SJCRH30 (cell line): Measurements from ENCODE around the gene FEN1. TPM values are rescaled to one million over a fixed set of nuclear protein-coding genes. Genes with fewer than 3 reads are reported as not detected.

ENCODE experiments used
- DNase-seq, 2 experiments: peaks; one replicate each; pipeline ENCODE4 v3.0.0-alpha.2; 2015 to 2020
- H3K27ac ChIP-seq: fragments of 250-450 bp; sonication (Bioruptor Pico); 2 replicates; pipeline ENCODE4 v1.5.1; 2020; ENCODE audit warnings: mild to moderate bottlenecking, moderate library complexity
- H3K27me3 ChIP-seq: fragments of 250-450 bp; sonication (Bioruptor Pico); 2 replicates; pipeline ENCODE4 v1.5.1; 2020; ENCODE audit warnings: mild to moderate bottlenecking, moderate library complexity
- H3K36me3 ChIP-seq: fragments of 250-450 bp; sonication (Bioruptor Pico); 2 replicates; pipeline ENCODE4 v1.5.1; 2020; ENCODE audit warnings: mild to moderate bottlenecking, moderate library complexity
- H3K4me1 ChIP-seq: fragments of 250-450 bp; sonication (Bioruptor Pico); 2 replicates; pipeline ENCODE4 v1.5.1; 2020; ENCODE audit warnings: mild to moderate bottlenecking, moderate library complexity
- H3K4me3 ChIP-seq: fragments of 250-450 bp; sonication (Bioruptor Pico); 2 replicates; pipeline ENCODE4 v1.5.1; 2020; ENCODE audit warnings: mild to moderate bottlenecking, moderate library complexity
- H3K9me3 ChIP-seq: fragments of 250-450 bp; sonication (Bioruptor Pico); replicated peaks from 2 replicates; pipeline ENCODE4 v1.5.1; 2020; ENCODE audit warnings: mild to moderate bottlenecking, moderate library complexity
- total RNA-seq: library from RNA; depleted of rRNA; stranded (reverse); fragments of >200 nt; shearing (Covaris generic); gene quantifications from 2 replicates; pipeline ENCODE4 v1.2.3, GENCODE V29; 2014

FEN1 gene
- total RNA-seq, 1 experiment from 2014 or later, result 87.3 TPM

GRCh38 chr11:61752925-61753521 is 39.7 kb upstream of the FEN1 start:
- Histone ChIP-seq H3K27me3 (no peaks in the 10 kb centered on the region; the same call in 1 of the 2 replicates), H3K4me3 (no peak overlapping the region), H3K4me1 (peaks cover 13% of the 10 kb centered on the region; the same call in 1 of the 2 replicates), H3K9me3 (no peaks in the 10 kb centered on the region), H3K36me3 (no peaks in the 10 kb centered on the region), H3K27ac (no peak overlapping the region)
- no peak for DNase-seq

GRCh38 chr11:61753672-61754071 is 39.0 kb upstream of the FEN1 start:
- no peaks in the 10 kb centered on the region for H3K36me3 ChIP-seq
- no peak for DNase-seq
- no peaks in the 10 kb centered on the region; the same call in 1 of the 2 replicates for H3K27me3 ChIP-seq
- peaks cover 13% of the 10 kb centered on the region; the same call in 1 of the 2 replicates for H3K4me1 ChIP-seq
- H3K4me3 ChIP-seq, result no peak overlapping the region
- no peaks in the 10 kb centered on the region for H3K9me3 ChIP-seq
- H3K27ac ChIP-seq, result no peak overlapping the region

- Histone ChIP-seq H3K4me3 (no peak overlapping the region), H3K9me3 (no peaks in the 10 kb centered on the region), H3K36me3 (no peaks in the 10 kb centered on the region), H3K4me1 (peaks cover 6% of the 10 kb centered on the region; the same call in 1 of the 2 replicates), H3K27me3 (no peaks in the 10 kb centered on the region; the same call in 1 of the 2 replicates), H3K27ac (no peak overlapping the region)
- no peak for DNase-seq
These were observed 37.9 kb upstream of the FEN1 start for GRCh38 chr11:61754534-61755482.

- DNase-seq, result no peak
These were observed 36.6 kb upstream of the FEN1 start for GRCh38 chr11:61756147-61756451.

GRCh38 chr11:61756452-61757212 is 36.1 kb upstream of the FEN1 start:
- H3K27me3 ChIP-seq, result no peaks in the 10 kb centered on the region; the same call in 1 of the 2 replicates
- no peaks in the 10 kb centered on the region for H3K36me3 ChIP-seq
- no peak for DNase-seq
- no peak overlapping the region for H3K27ac ChIP-seq
- H3K9me3 ChIP-seq, result no peaks in the 10 kb centered on the region
- H3K4me3 ChIP-seq, result no peak overlapping the region
- H3K4me1 ChIP-seq, result no peaks in the 10 kb centered on the region; the same call in 1 of the 2 replicates

More at GRCh38 chr11:61756147-61756451, 36.6 kb upstream of the FEN1 start:
- H3K27ac ChIP-seq, result no peak overlapping the region
- no peaks in the 10 kb centered on the region; the same call in 1 of the 2 replicates for H3K4me1 ChIP-seq
- no peaks in the 10 kb centered on the region for H3K9me3 ChIP-seq
- no peak overlapping the region for H3K4me3 ChIP-seq
- no peaks in the 10 kb centered on the region for H3K36me3 ChIP-seq
- no peaks in the 10 kb centered on the region; the same call in 1 of the 2 replicates for H3K27me3 ChIP-seq

GRCh38 chr11:61757213-61757862 is 35.4 kb upstream of the FEN1 start:
- H3K36me3 ChIP-seq, result no peaks in the 10 kb centered on the region
- H3K9me3 ChIP-seq, result no peaks in the 10 kb centered on the region
- no peaks in the 10 kb centered on the region; the same call in 1 of the 2 replicates for H3K4me1 ChIP-seq
- no peak overlapping the region for H3K4me3 ChIP-seq
- H3K27me3 ChIP-seq, result peaks cover 4% of the 10 kb centered on the region
- no peak for DNase-seq
- H3K27ac ChIP-seq, result no peak overlapping the region

- Histone ChIP-seq H3K4me3 (no peak overlapping the region), H3K9me3 (no peaks in the 10 kb centered on the region), H3K36me3 (no peaks in the 10 kb centered on the region), H3K4me1 (peaks cover under 1% of the 10 kb centered on the region; the same call in 1 of the 2 replicates), H3K27ac (no peak overlapping the region), H3K27me3 (peaks cover 13% of the 10 kb centered on the region)
- no peak for DNase-seq
These were observed 31.8 kb upstream of the FEN1 start for GRCh38 chr11:61760946-61761345.

GRCh38 chr11:61761440-61762222 is 31.1 kb upstream of the FEN1 start:
- Histone ChIP-seq H3K4me1 (peaks cover 7% of the 10 kb centered on the region; the same call in 1 of the 2 replicates), H3K4me3 (no peak overlapping the region), H3K27me3 (peaks cover 13% of the 10 kb centered on the region), H3K9me3 (no peaks in the 10 kb centered on the region), H3K36me3 (no peaks in the 10 kb centered on the region), H3K27ac (no peak overlapping the region)
- DNase-seq, result no peak

- H3K4me1 ChIP-seq, result peaks cover 11% of the 10 kb centered on the region; the same call in 1 of the 2 replicates
These were observed 30.5 kb upstream of the FEN1 start for GRCh38 chr11:61762223-61762615.

GRCh38 chr11:61762798-61763197 is 29.9 kb upstream of the FEN1 start:
- Histone ChIP-seq H3K36me3 (no peaks in the 10 kb centered on the region), H3K4me1 (peaks cover 11% of the 10 kb centered on the region; the same call in 1 of the 2 replicates), H3K27me3 (peaks cover 13% of the 10 kb centered on the region; the same call in 1 of the 2 replicates), H3K9me3 (no peaks in the 10 kb centered on the region), H3K4me3 (no peak overlapping the region), H3K27ac (no peak overlapping the region)
- no peak for DNase-seq

More at GRCh38 chr11:61762223-61762615, 30.5 kb upstream of the FEN1 start:
- Histone ChIP-seq H3K4me3 (no peak overlapping the region), H3K9me3 (no peaks in the 10 kb centered on the region), H3K36me3 (no peaks in the 10 kb centered on the region), H3K27me3 (peaks cover 13% of the 10 kb centered on the region), H3K27ac (no peak overlapping the region)
- DNase-seq, result no peak

GRCh38 chr11:61763930-61764605 is 28.6 kb upstream of the FEN1 start:
- Histone ChIP-seq H3K4me3 (no peak overlapping the region), H3K4me1 (peaks cover 12% of the 10 kb centered on the region; the same call in 1 of the 2 replicates), H3K27ac (no peak overlapping the region), H3K27me3 (peaks cover 13% of the 10 kb centered on the region; the same call in 1 of the 2 replicates), H3K9me3 (no peaks in the 10 kb centered on the region), H3K36me3 (no peaks in the 10 kb centered on the region)
- DNase-seq, result no peak

GRCh38 chr11:61764606-61765260 is 28.0 kb upstream of the FEN1 start:
- Histone ChIP-seq H3K4me1 (peaks cover 18% of the 10 kb centered on the region; the same call in 1 of the 2 replicates), H3K36me3 (no peaks in the 10 kb centered on the region), H3K9me3 (no peaks in the 10 kb centered on the region), H3K27me3 (peaks cover 13% of the 10 kb centered on the region; the same call in 1 of the 2 replicates), H3K27ac (no peak overlapping the region), H3K4me3 (no peak overlapping the region)
- DNase-seq, result no peak
